ENCODE results near the gene KCNJ16.
"Not testable (repeated sequence)": the region's sequence is repeated elsewhere in the genome, so short reads cannot be mapped to it uniquely, and the experiment has no call there.

- TF ChIP-seq CTCF (IDR thresholded peaks at IDR 0.05; ENCODE audit: low read depth, low read length, poor library complexity, severe bottlenecking); EZH2phosphoT487 (IDR thresholded peaks at IDR 0.05; ENCODE audit: borderline replicate concordance, low read length): not testable (repeated sequence)
These were observed 29.2 kb upstream of the KCNJ16 start for GRCh38 chr17:70045780-70046179.
